HCT116 (cell line): Measurements from ENCODE around the gene BTBD16. TPM values are rescaled to one million over a fixed set of nuclear protein-coding genes. Genes with fewer than 3 reads are reported as not detected.

Experiments
- ATAC-seq: fragments of 200-7000 bp; cut with Tn5 transposase; 2 replicates; pipeline ENCODE4 v1.9.1; 2020; ENCODE audit warnings: mild to moderate bottlenecking, moderate library complexity
- BruUV-seq: library from RNA; stranded (reverse); fragments of 400-500 nt; replicated peaks from 2 replicates; lab custom pipeline; 2021; lab: Mats Ljungman, UMichigan
- CTCF ChIA-PET: fragments of 300-600 bp; sonication (Branson Sonifier 250); formaldehyde crosslinking; loops from one replicate; lab custom pipeline; 2021; ENCODE audit warnings: antibody characterized with exemption; lab: Charles Lee
- POLR2A ChIA-PET: fragments of 300-600, 350-600 bp; sonication (Branson Sonifier 250); formaldehyde crosslinking; loops from one replicate; lab custom pipeline; 2021; ENCODE audit warnings: antibody characterized with exemption; lab: Charles Lee
- RAD21 ChIA-PET, 2 experiments: fragments of 300-600 bp; sonication (Branson Sonifier 250); formaldehyde crosslinking; loops; one replicate each; lab custom pipeline; 2023; ENCODE audit warnings: low total read pairs in 2 of 2; ENCODE audit not compliant: uncharacterized antibody in 2 of 2, unreplicated experiment in 2 of 2, low non-redundant PET in 1 of 2; lab: Charles Lee
- DNase-seq: peaks from one replicate; pipeline ENCODE4 v3.0.0-alpha.2; 2010; ENCODE audit warnings: low read depth, low spot score
- H2AFZ ChIP-seq: fragments of 200-600 bp; shearing (Covaris generic), sonication (generic); 2 replicates; pipeline ENCODE4 v1.6.1; 2017; ENCODE audit warnings: low read depth, mixed run types, mixed read lengths, antibody characterized with exemption, low read length; ENCODE audit not compliant: poor library complexity, severe bottlenecking
- H3K27ac ChIP-seq: 2 replicates; pipeline ENCODE4 v1.5.1; 2012; ENCODE audit warnings: low read depth, low read length
- H3K27me3 ChIP-seq: fragments of 200-600 bp; sonication (generic); 2 replicates; pipeline ENCODE4 v1.6.1; 2016; ENCODE audit warnings: mixed run types, low read length, mixed read lengths; ENCODE audit not compliant: insufficient read depth
- H3K36me3 ChIP-seq, 2 experiments: fragments of 200-500 bp in 1 of 2; fragments of 200-600 bp in 1 of 2; sonication (Bioruptor generic) in 1 of 2; sonication (generic) in 1 of 2; 2 replicates each; pipeline versions ENCODE4 v1.5.1 to v1.6.1; 2014 to 2016; ENCODE audit warnings: low read length in 2 of 2, inconsistent platforms in 1 of 2, mixed read lengths in 1 of 2, mixed run types in 1 of 2; ENCODE audit not compliant: insufficient read depth in 2 of 2, control insufficient read depth in 1 of 2
- H3K4me1 ChIP-seq, 2 experiments: fragments of 200-600 bp in 1 of 2; sonication (generic) in 1 of 2; 2 replicates each; pipeline versions ENCODE4 v1.5.1 to v1.6.1; 2012 to 2017; ENCODE audit warnings: low read length in 2 of 2, inconsistent platforms in 1 of 2, mild to moderate bottlenecking in 1 of 2, mixed read lengths in 1 of 2, mixed run types in 1 of 2, moderate library complexity in 1 of 2; ENCODE audit not compliant: insufficient read depth in 2 of 2, control insufficient read depth in 1 of 2
- H3K4me2 ChIP-seq: fragments of 200-600 bp; sonication (generic); 2 replicates; pipeline ENCODE4 v1.6.1; 2017; ENCODE audit warnings: mixed run types, low read length, mixed read lengths
- H3K4me3 ChIP-seq, 2 experiments: fragments of 200-600 bp in 1 of 2; sonication (generic) in 1 of 2; replicated peaks in 1 of 2; 2 replicates each; pipeline ENCODE4 v1.5.1; 2011 to 2016; ENCODE audit warnings: low read length in 2 of 2, control low read depth in 1 of 2, low read depth in 1 of 2, mild to moderate bottlenecking in 1 of 2, mixed read lengths in 1 of 2, mixed run types in 1 of 2
- H3K79me2 ChIP-seq: fragments of 200-600 bp; sonication (generic); 2 replicates; pipeline ENCODE4 v1.6.1; 2017; ENCODE audit warnings: mild to moderate bottlenecking, mixed run types, low read length, moderate library complexity, mixed read lengths; ENCODE audit not compliant: insufficient read depth
- H3K9ac ChIP-seq: fragments of 200-600 bp; sonication (generic); 2 replicates; pipeline ENCODE4 v1.6.1; 2016; ENCODE audit warnings: low read length, mixed read lengths
- H3K9me2 ChIP-seq: fragments of 200-600 bp; sonication (generic), shearing (Covaris generic); 2 replicates; pipeline ENCODE4 v1.6.1; 2017; ENCODE audit warnings: mixed run types, mild to moderate bottlenecking, moderate library complexity; ENCODE audit not compliant: insufficient read depth
- H3K9me3 ChIP-seq, 2 experiments: fragments of 200-500 bp in 1 of 2; fragments of 200-600 bp in 1 of 2; sonication (Bioruptor generic) in 1 of 2; sonication (generic) in 1 of 2; 2 replicates each; pipeline ENCODE4 v1.6.1; 2014 to 2017; ENCODE audit warnings: low read length in 2 of 2, mixed read lengths in 2 of 2, inconsistent platforms in 1 of 2, low read depth in 1 of 2, mild to moderate bottlenecking in 1 of 2, mixed run types in 1 of 2, moderate library complexity in 1 of 2; ENCODE audit not compliant: control insufficient read depth in 1 of 2, insufficient read depth in 1 of 2
- H4K20me1 ChIP-seq: fragments of 200-600 bp; sonication (generic), shearing (Covaris generic); 2 replicates; pipeline ENCODE4 v1.6.1; 2017; ENCODE audit warnings: mixed run types, mild to moderate bottlenecking, moderate library complexity; ENCODE audit not compliant: insufficient read depth
- CBX3 ChIP-seq: IDR thresholded peaks from 2 replicates; pipeline ENCODE4 v1.6.1; 2012; ENCODE audit warnings: low read depth
- CEBPB ChIP-seq: IDR thresholded peaks from 2 replicates; pipeline ENCODE4 v1.6.1; 2012; ENCODE audit warnings: low read depth
- EGR1 ChIP-seq: IDR thresholded peaks from 2 replicates; pipeline ENCODE4 v1.6.1; 2012; ENCODE audit warnings: low read depth
- ELF1 ChIP-seq: IDR thresholded peaks from 2 replicates; pipeline ENCODE4 v1.6.1; 2012; ENCODE audit warnings: low read depth, borderline replicate concordance
- EZH2phosphoT487 ChIP-seq: fragments of 200-600 bp; IDR thresholded peaks from 2 replicates; pipeline ENCODE4 v1.6.1; 2018; ENCODE audit warnings: antibody characterized with exemption, borderline replicate concordance
- FOSL1 ChIP-seq: IDR thresholded peaks from 2 replicates; pipeline ENCODE4 v1.6.1; 2012; ENCODE audit warnings: low read depth
- JUND ChIP-seq: IDR thresholded peaks from 2 replicates; pipeline ENCODE4 v1.6.1; 2012
- POLR2AphosphoS5 ChIP-seq: IDR thresholded peaks from 2 replicates; pipeline ENCODE4 v1.6.1; 2011; ENCODE audit warnings: mild to moderate bottlenecking, low read depth, low read length, moderate library complexity
- SP1 ChIP-seq: IDR thresholded peaks from 2 replicates; pipeline ENCODE4 v1.6.1; 2012; ENCODE audit warnings: low read depth
- SRF ChIP-seq: IDR thresholded peaks from 2 replicates; pipeline ENCODE4 v1.6.1; 2012; ENCODE audit warnings: low read depth
- TCF7L2 ChIP-seq: IDR thresholded peaks from 2 replicates; pipeline ENCODE4 v1.7.0; 2011; ENCODE audit warnings: borderline replicate concordance, inconsistent platforms; ENCODE audit not compliant: insufficient read depth, insufficient read length; ENCODE audit errors: extremely low read depth
- YY1 ChIP-seq: IDR thresholded peaks from 2 replicates; pipeline ENCODE4 v1.6.1; 2011; ENCODE audit warnings: low read length, low read depth, moderate library complexity, mild to moderate bottlenecking; ENCODE audit not compliant: insufficient replicate concordance; ENCODE audit errors: extremely low read depth
- ZBTB33 ChIP-seq: IDR thresholded peaks from 2 replicates; pipeline ENCODE4 v1.6.1; 2011; ENCODE audit warnings: mild to moderate bottlenecking, low read length, moderate library complexity; ENCODE audit not compliant: insufficient replicate concordance; ENCODE audit errors: extremely low read depth
- ZFX ChIP-seq: fragments of 450-650 bp; IDR thresholded peaks from 2 replicates; pipeline ENCODE4 v1.6.1; 2017
- intact Hi-C: fragments of 100-400 bp; cut with micrococcal nuclease; formaldehyde crosslinking; loops from 2 replicates; pipeline ENCODE4 v1.10.0; 2022
- total RNA-seq: library from RNA; stranded (reverse); gene quantifications from one replicate; pipeline ENCODE4 v1.2.1, GENCODE V29; 2021; ENCODE audit not compliant: unreplicated experiment
- TF ChIP-seq, protein P1 (sequence below): IDR thresholded peaks from 2 replicates; pipeline ENCODE4 v1.6.1; 2012
- TF ChIP-seq, protein P2 (sequence below), 3 experiments: fragments of 200-600 bp in 1 of 3; sonication (generic) in 1 of 3; IDR thresholded peaks in 2 of 3; conservative IDR thresholded peaks in 1 of 3; 2 replicates each; pipeline ENCODE4 v1.5.1; 2012 to 2017; ENCODE audit warnings: low read depth in 2 of 3, low read length in 2 of 3, antibody characterized with exemption in 1 of 3, borderline replicate concordance in 1 of 3, control low read depth in 1 of 3, mild to moderate bottlenecking in 1 of 3, mixed read lengths in 1 of 3, mixed run types in 1 of 3, moderate library complexity in 1 of 3; ENCODE audit not compliant: insufficient read depth in 1 of 3

BTBD16 gene
- total RNA-seq, 1 experiment from 2014 or later = 0.27 TPM

- intact Hi-C loops = no loop called here
- no peak for TF ChIP-seq SP1
- TF ChIP-seq, all 23 proteins: peak for 0
- 0 out of 2 replicates have a peak, but pooled peaks cover 5% of the 10 kb centered on the region for H3K27me3 ChIP-seq
- H3K4me2 ChIP-seq = no peak overlapping the region
- DNase-seq (no peak), ATAC-seq (no peak)
- ChIA-PET RAD21 (no interaction called here), CTCF (interaction anchor here (1.5 kb wide), 1 partner anchor 70 kb away, joined by 3 read pairs; no protein-coding TSS in a partner anchor), POLR2A (no interaction called here)
- no peaks in the 10 kb centered on the region for H3K79me2 ChIP-seq
- no peaks in the 10 kb centered on the region for H3K9me3 ChIP-seq
- H3K27ac ChIP-seq = no peak overlapping the region
- H3K4me3 ChIP-seq = no peak overlapping the region
- no peak overlapping the region for H3K9ac ChIP-seq
- no peaks in the 10 kb centered on the region for H3K9me2 ChIP-seq
- no peak overlapping the region for H2AFZ ChIP-seq
- H3K4me1 ChIP-seq = peaks cover 0 to 2% of the 10 kb centered on the region in 2 experiments; a peak in 2 of 4 replicates
- no peaks in the 10 kb centered on the region for H3K36me3 ChIP-seq
- BruUV-seq = no TSS peak
- H4K20me1 ChIP-seq = no peaks in the 10 kb centered on the region
Observed at GRCh38 chr10:122368502-122369254, 97.6 kb downstream of the BTBD16 start.

DNA sequence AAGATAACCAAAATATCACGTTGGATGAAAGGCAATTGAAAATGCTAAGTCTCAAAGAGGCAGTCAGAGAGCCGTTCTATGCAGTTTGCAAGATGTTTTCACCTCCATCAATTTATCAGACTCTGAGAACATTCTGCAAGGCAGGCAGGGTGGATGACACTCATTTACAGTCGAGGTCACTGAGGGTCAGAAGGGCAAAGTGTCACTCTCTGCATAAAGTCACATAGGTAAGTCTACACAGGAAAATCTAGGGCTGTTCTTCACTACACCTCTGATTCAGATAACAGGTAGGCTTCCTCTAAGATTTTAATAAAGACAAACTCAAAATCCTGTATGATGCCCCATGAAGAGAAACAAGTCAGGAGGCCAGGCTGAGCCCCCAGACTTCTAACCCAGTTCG, 102.0 kb downstream of the BTBD16 start:
- DNase-seq (no peak), ATAC-seq (no peak)
- Histone ChIP-seq H3K79me2 (peaks cover 29% of the 10 kb centered on the region), H3K9me3 (no peaks in the 10 kb centered on the region), H3K27me3 (no peaks in the 10 kb centered on the region), H3K4me3 (no peak overlapping the region), H3K27ac (no peak overlapping the region), H3K9ac (no peak overlapping the region), H4K20me1 (no peaks in the 10 kb centered on the region; the same call in 1 of the 2 replicates), H2AFZ (no peak overlapping the region), H3K36me3 (no peaks in the 10 kb centered on the region), H3K4me2 (no peak overlapping the region), H3K9me2 (no peaks in the 10 kb centered on the region), H3K4me1 (peaks cover 7 to 16% of the 10 kb centered on the region in 2 experiments)
- no TSS peak for BruUV-seq
- RAD21 ChIA-PET = no interaction called here
- intact Hi-C loops = no loop called here
- POLR2A ChIA-PET = no interaction called here
- CTCF ChIA-PET = interaction anchor here (1.6 to 2.0 kb wide), 2 partner anchors 93 to 193 kb away, joined by 4 to 7 read pairs; no protein-coding TSS in a partner anchor
- TF ChIP-seq ZFX = no peak
- no peak for TF ChIP-seq TCF7L2
- no peak for TF ChIP-seq JUND
- TF ChIP-seq, protein P1, sequence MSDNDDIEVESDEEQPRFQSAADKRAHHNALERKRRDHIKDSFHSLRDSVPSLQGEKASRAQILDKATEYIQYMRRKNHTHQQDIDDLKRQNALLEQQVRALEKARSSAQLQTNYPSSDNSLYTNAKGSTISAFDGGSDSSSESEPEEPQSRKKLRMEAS = no peak
- no peak for TF ChIP-seq ZBTB33
- no peak for TF ChIP-seq CEBPB
- TF ChIP-seq CBX3 = no peak
- no peak for TF ChIP-seq ELF1
- no peak for TF ChIP-seq EZH2phosphoT487
- no peak for TF ChIP-seq POLR2AphosphoS5
- TF ChIP-seq YY1 = no peak
- TF ChIP-seq SRF = no peak
- no peak for TF ChIP-seq FOSL1
- no peak for TF ChIP-seq EGR1
- TF ChIP-seq, protein P2, sequence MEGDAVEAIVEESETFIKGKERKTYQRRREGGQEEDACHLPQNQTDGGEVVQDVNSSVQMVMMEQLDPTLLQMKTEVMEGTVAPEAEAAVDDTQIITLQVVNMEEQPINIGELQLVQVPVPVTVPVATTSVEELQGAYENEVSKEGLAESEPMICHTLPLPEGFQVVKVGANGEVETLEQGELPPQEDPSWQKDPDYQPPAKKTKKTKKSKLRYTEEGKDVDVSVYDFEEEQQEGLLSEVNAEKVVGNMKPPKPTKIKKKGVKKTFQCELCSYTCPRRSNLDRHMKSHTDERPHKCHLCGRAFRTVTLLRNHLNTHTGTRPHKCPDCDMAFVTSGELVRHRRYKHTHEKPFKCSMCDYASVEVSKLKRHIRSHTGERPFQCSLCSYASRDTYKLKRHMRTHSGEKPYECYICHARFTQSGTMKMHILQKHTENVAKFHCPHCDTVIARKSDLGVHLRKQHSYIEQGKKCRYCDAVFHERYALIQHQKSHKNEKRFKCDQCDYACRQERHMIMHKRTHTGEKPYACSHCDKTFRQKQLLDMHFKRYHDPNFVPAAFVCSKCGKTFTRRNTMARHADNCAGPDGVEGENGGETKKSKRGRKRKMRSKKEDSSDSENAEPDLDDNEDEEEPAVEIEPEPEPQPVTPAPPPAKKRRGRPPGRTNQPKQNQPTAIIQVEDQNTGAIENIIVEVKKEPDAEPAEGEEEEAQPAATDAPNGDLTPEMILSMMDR (IDR thresholded peaks at IDR 0.05 in 2 of 3, conservative IDR thresholded peaks at IDR 0.05 in 1 of 3; ENCODE audit: borderline replicate concordance in 1 of 3, insufficient read depth in 1 of 3, low read depth in 2 of 3, low read length in 2 of 3) = no peak
